Upper lobe of right lung (tissue), 1 donor: Measurements from ENCODE around the gene EYS. TPM values are rescaled to one million over a fixed set of nuclear protein-coding genes. Genes with fewer than 3 reads are reported as not detected.

Source experiments
- ATAC-seq: fragments of 200-7000 bp; cut with Tn5 transposase; one replicate; pipeline ENCODE4 v1.9.1; 2020; ENCODE audit warnings: mild to moderate bottlenecking, moderate library complexity
- DNase-seq: peaks from one replicate; pipeline ENCODE4 v3.0.0-alpha.2; 2020
- H3K27ac ChIP-seq: fragments of 200-600 bp; one replicate; pipeline ENCODE4 v1.8.0; 2022
- H3K27me3 ChIP-seq: fragments of 200-600 bp; one replicate; pipeline ENCODE4 v1.8.0; 2022; ENCODE audit warnings: mild to moderate bottlenecking
- H3K36me3 ChIP-seq: fragments of 200-600 bp; one replicate; pipeline ENCODE4 v1.8.0; 2022
- H3K4me1 ChIP-seq: fragments of 200-600 bp; one replicate; pipeline ENCODE4 v1.8.0; 2022
- H3K4me3 ChIP-seq: fragments of 200-600 bp; one replicate; pipeline ENCODE4 v1.8.0; 2022; ENCODE audit warnings: mild to moderate bottlenecking
- H3K9me3 ChIP-seq: fragments of 200-600 bp; one replicate; pipeline ENCODE4 v1.8.0; 2022
- intact Hi-C: fragments of 100-400 bp; cut with DNase I; formaldehyde crosslinking; loops from one replicate; pipeline ENCODE4 v1.11.0; 2022
- total RNA-seq: library from RNA; stranded (reverse); fragmentation: NEBNext Ultra II Directional; extraction: Animal tissue kit (Norgen Biotek cat#: 25700); gene quantifications from one replicate; pipeline ENCODE4 v1.2.1, GENCODE V29; 2021
- TF ChIP-seq, protein P1 (sequence below): fragments of 200-600 bp; IDR thresholded peaks from one replicate; pipeline ENCODE4 v1.8.0; 2022; ENCODE audit warnings: antibody characterized with exemption
- donor health status: DM: no; HTN: yes; CAD: no; lungs with severe emphysema.

The EYS gene
- total RNA-seq, 1 donor from 2014 or later = not detected

DNA sequence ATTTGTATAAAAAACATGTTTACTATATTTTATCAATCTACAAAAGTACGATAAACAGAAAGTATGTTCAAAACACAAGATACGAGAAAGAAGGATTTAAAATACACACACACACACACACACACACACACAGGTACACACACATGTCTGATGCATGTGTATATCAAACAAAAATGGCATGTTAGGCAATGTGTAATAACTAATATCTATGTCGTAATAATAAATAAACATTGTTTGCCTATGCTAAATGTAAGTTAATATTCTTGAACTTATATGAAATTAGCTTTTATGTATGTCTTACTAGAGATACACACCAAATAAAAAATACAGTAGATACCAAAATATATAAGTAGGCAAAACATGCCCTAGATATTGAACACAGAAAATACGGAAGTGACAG is 894.9 kb downstream of the EYS start:
- TF ChIP-seq, protein P1, sequence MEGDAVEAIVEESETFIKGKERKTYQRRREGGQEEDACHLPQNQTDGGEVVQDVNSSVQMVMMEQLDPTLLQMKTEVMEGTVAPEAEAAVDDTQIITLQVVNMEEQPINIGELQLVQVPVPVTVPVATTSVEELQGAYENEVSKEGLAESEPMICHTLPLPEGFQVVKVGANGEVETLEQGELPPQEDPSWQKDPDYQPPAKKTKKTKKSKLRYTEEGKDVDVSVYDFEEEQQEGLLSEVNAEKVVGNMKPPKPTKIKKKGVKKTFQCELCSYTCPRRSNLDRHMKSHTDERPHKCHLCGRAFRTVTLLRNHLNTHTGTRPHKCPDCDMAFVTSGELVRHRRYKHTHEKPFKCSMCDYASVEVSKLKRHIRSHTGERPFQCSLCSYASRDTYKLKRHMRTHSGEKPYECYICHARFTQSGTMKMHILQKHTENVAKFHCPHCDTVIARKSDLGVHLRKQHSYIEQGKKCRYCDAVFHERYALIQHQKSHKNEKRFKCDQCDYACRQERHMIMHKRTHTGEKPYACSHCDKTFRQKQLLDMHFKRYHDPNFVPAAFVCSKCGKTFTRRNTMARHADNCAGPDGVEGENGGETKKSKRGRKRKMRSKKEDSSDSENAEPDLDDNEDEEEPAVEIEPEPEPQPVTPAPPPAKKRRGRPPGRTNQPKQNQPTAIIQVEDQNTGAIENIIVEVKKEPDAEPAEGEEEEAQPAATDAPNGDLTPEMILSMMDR = no peak
- Histone ChIP-seq H3K27ac (no peak overlapping the region), H3K4me3 (no peak overlapping the region), H3K4me1 (no peaks in the 10 kb centered on the region), H3K9me3 (no peaks in the 10 kb centered on the region), H3K36me3 (no peaks in the 10 kb centered on the region), H3K27me3 (no peaks in the 10 kb centered on the region)
- intact Hi-C loops = no loop called here
- ATAC-seq (no peak), DNase-seq (no peak)

DNA sequence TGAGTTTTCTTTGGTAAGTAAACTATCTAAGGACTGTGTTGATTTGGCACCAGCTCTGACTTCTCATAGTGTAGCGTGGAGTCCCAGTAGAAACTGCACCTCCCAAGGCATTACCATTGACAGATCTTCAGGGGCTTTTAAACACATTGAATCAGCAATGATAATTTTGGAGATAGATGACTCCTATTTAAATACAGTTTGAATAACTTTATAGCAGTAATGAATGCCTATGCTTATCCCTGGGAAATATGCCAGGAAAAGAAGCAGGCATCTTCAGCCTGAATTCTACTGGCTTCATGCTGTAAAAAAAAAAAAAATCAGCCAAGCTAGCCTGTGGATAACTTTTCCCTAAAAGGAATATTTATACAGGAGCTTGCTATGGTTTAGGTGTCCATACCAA is 895.9 kb downstream of the EYS start:
- DNase-seq = no peak
- Histone ChIP-seq H3K27me3 (no peaks in the 10 kb centered on the region), H3K4me1 (no peaks in the 10 kb centered on the region), H3K36me3 (no peaks in the 10 kb centered on the region), H3K4me3 (no peak overlapping the region), H3K27ac (no peak overlapping the region), H3K9me3 (no peaks in the 10 kb centered on the region)
- no peak for ATAC-seq
- intact Hi-C loops = no loop called here
- TF ChIP-seq, protein P1 = no peak

DNA sequence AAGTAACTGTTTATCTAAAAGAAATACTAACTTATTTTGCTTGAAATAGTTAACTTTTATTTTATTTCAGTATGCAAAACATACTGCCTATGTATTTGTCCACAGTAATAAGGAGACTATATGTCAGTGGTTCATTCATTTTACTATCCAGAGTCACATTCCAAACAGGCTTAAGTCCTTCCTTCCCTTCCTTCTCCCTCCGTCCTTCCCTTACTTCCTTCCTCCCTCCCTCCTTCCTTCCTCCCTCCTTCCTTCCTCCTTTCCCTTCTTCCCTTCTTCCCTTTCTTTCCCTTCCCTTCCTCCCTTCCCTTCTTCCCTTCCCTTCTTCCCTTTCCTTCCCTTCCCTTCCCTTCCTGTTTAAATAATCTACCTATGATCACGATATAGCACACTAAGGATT is 899.2 kb downstream of the EYS start:
- no peak overlapping the region for H3K27ac ChIP-seq
- ATAC-seq (no peak), DNase-seq (no peak)
- H3K4me3 ChIP-seq = no peak overlapping the region
- no peaks in the 10 kb centered on the region for H3K9me3 ChIP-seq
- TF ChIP-seq, protein P1 = no peak
- H3K4me1 ChIP-seq = no peaks in the 10 kb centered on the region
- intact Hi-C loops = no loop called here
- no peaks in the 10 kb centered on the region for H3K27me3 ChIP-seq
- no peaks in the 10 kb centered on the region for H3K36me3 ChIP-seq

DNA sequence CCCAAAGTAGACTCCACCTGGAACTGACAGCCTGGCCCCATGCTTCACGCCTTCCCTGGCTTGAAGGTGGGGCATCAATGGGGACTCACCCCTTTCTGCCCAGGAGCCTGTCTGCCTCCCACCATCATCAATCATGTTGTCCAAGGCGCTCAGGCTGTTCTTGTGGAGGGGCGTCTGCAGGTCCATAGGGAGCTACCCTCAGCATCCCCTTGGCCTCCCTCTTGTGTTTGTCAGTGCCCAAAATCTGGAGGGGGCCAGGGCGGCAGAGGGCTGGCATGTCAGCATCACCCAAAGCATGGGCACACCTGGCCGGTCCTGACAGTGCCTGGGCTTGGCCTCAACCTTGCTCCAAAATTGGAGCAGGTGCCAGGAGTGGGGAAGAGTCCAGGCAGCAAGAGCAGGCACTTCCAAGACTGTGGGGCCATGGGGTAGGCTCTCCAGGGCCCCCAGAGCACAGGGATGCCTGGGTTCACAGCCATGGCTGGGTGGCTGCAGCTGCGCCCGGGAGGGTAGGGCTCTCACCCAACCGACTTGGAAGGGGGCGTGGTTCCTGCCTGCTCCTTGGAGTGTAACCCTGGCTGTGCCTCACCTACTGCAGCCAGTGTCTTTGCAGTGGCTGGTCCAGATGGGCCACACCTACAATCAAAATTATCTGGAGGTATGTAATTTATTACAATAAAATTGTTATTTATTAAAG is 903.4 kb downstream of the EYS start:
- H3K27me3 ChIP-seq = no peaks in the 10 kb centered on the region
- no peak overlapping the region for H3K4me3 ChIP-seq
- no peak for DNase-seq
- no peaks in the 10 kb centered on the region for H3K9me3 ChIP-seq
- no peaks in the 10 kb centered on the region for H3K36me3 ChIP-seq
- H3K4me1 ChIP-seq = no peaks in the 10 kb centered on the region
- intact Hi-C loops = no loop called here
- TF ChIP-seq, protein P1 = no peak
- ATAC-seq = peak; percentile 33
- H3K27ac ChIP-seq = no peak overlapping the region

DNA sequence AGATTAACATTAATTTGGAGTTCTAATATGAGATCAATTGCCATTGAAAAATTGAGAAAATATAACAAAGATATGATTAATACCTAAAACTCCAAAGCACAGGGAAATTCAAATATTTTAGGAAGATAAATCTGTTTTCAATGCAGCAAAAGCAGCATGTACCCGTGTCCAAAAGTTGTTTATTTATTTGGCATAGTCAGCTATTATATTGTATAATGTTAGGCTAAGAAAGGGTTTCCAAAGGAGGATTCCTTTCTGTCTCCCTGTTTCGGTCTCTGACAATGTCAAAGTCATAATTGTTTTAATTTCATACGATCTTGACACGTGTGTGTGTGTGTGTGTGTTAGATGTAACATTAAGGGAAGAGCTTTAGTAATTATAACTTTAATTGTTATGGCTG is 914.5 kb downstream of the EYS start:
- H3K4me1 ChIP-seq = no peaks in the 10 kb centered on the region
- H3K27me3 ChIP-seq = no peaks in the 10 kb centered on the region
- no peaks in the 10 kb centered on the region for H3K9me3 ChIP-seq
- TF ChIP-seq, protein P1 = no peak
- ATAC-seq (no peak), DNase-seq (no peak)
- no peaks in the 10 kb centered on the region for H3K36me3 ChIP-seq
- no peak overlapping the region for H3K27ac ChIP-seq
- H3K4me3 ChIP-seq = no peak overlapping the region
- intact Hi-C loops = no loop called here

DNA sequence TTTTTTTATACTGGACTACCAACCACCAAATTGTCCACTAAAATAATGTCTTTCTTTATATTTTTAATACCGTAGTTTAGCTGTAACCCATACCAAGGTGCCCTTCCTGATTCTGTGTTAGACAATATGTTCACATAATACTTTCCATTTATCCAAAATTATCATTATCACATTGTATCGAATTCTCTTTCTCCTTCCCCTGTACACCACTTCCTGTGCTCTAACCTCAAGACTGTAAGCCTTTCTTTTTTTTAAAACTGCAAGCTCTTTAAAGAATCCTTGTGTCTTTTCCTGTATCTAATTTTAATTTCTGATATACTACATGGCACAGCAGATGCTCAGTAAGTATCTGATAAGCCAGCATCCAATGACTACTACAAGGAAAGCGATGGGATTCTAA is 917.5 kb downstream of the EYS start:
- ATAC-seq = no peak
- no peak overlapping the region for H3K27ac ChIP-seq
- intact Hi-C loops = no loop called here

More for the DNA sequence above, 917.5 kb downstream of the EYS start:
- no peak for DNase-seq
- TF ChIP-seq, protein P1 = no peak
- H3K36me3 ChIP-seq = no peaks in the 10 kb centered on the region
- no peaks in the 10 kb centered on the region for H3K9me3 ChIP-seq
- H3K27me3 ChIP-seq = no peaks in the 10 kb centered on the region
- H3K4me3 ChIP-seq = no peak overlapping the region
- no peaks in the 10 kb centered on the region for H3K4me1 ChIP-seq
